H1 (cell line): ENCODE results near the gene EBF3. TPM values are rescaled to one million over a fixed set of nuclear protein-coding genes. Genes with fewer than 3 reads are reported as not detected.

Experiments used
- CTCF ChIA-PET: fragments of 300-600 bp; sonication (Branson Sonifier 250); formaldehyde crosslinking; loops from one replicate; lab custom pipeline; 2021; ENCODE audit not compliant: partially characterized antibody; lab: Charles Lee
- POLR2A ChIA-PET: fragments of 300-600 bp; sonication (Branson Sonifier 250); formaldehyde crosslinking; loops from one replicate; lab custom pipeline; 2021; ENCODE audit warnings: inconsistent platforms; ENCODE audit not compliant: partially characterized antibody; lab: Charles Lee
- DNase-seq, 2 experiments: peaks; one replicate each; pipeline versions ENCODE4 v3.0.0 to v3.0.0-alpha.2; 2010 to 2022; ENCODE audit warnings: low spot score in 2 of 2, low read depth in 1 of 2, mixed read lengths in 1 of 2
- FAIRE-seq: peaks from 2 replicates; lab custom pipeline; 2011; peaks lifted over from hg19 to GRCh38; lab: Jason Lieb, UNC
- H2AFZ ChIP-seq: 2 replicates; pipeline ENCODE4 v1.8.1; 2012; ENCODE audit warnings: low read length, inconsistent platforms
- H2AK5ac ChIP-seq: 2 replicates; pipeline ENCODE4 v1.6.1; 2013; ENCODE audit warnings: low read depth, low read length
- H2BK120ac ChIP-seq: replicated peaks from 2 replicates; pipeline ENCODE3; 2013; ENCODE audit warnings: low read depth, low read length, inconsistent platforms
- H2BK12ac ChIP-seq: 2 replicates; pipeline ENCODE4 v1.6.1; 2013; ENCODE audit warnings: low read depth, low read length
- H2BK15ac ChIP-seq: 2 replicates; pipeline ENCODE4 v1.6.1; 2013; ENCODE audit warnings: low read length
- H2BK20ac ChIP-seq: 2 replicates; pipeline ENCODE4 v1.6.1; 2013; ENCODE audit warnings: low read length
- H2BK5ac ChIP-seq: 2 replicates; pipeline ENCODE4 v1.6.1; 2013; ENCODE audit warnings: low read depth, low read length
- H3K14ac ChIP-seq: 2 replicates; pipeline ENCODE4 v1.6.1; 2013; ENCODE audit warnings: inconsistent platforms; ENCODE audit not compliant: insufficient read length
- H3K18ac ChIP-seq: 2 replicates; pipeline ENCODE4 v1.6.1; 2013; ENCODE audit warnings: low read length; ENCODE audit errors: extremely low read depth
- H3K23ac ChIP-seq: 2 replicates; pipeline ENCODE4 v1.6.1; 2013; ENCODE audit warnings: inconsistent platforms; ENCODE audit not compliant: insufficient read length
- H3K23me2 ChIP-seq: 2 replicates; pipeline ENCODE4 v1.6.1; 2013; ENCODE audit warnings: low read depth, low read length
- H3K27ac ChIP-seq: 2 replicates; pipeline ENCODE4 v1.6.1; 2011; ENCODE audit warnings: low read depth, low read length, inconsistent platforms
- H3K27me3 ChIP-seq, 4 experiments: replicated peaks in 1 of 4; 1 replicate in 1 of 4; 2 replicates in 3 of 4; pipeline versions ENCODE4 v1.6.1 to v1.8.1; 2011 to 2013; ENCODE audit warnings: low read length in 3 of 4, mild to moderate bottlenecking in 3 of 4, inconsistent platforms in 2 of 4, mixed read lengths in 2 of 4, moderate library complexity in 1 of 4; ENCODE audit not compliant: control insufficient read depth in 3 of 4, insufficient read depth in 3 of 4; ENCODE audit errors: extremely low read depth in 1 of 4
- H3K36me3 ChIP-seq, 4 experiments: 2 replicates each; pipeline versions ENCODE4 v1.6.1 to v1.8.1; 2011 to 2013; ENCODE audit warnings: mild to moderate bottlenecking in 4 of 4, low read length in 3 of 4, moderate library complexity in 2 of 4, control low read depth in 1 of 4, inconsistent platforms in 1 of 4; ENCODE audit not compliant: insufficient read depth in 4 of 4, control insufficient read depth in 2 of 4
- H3K4ac ChIP-seq: replicated peaks from 2 replicates; pipeline ENCODE3; 2013; ENCODE audit warnings: low read length, low read depth, mixed read lengths, inconsistent platforms; ENCODE audit not compliant: insufficient read length
- H3K4me1 ChIP-seq, 4 experiments: replicated peaks in 1 of 4; 1 replicate in 1 of 4; 2 replicates in 3 of 4; pipeline versions ENCODE4 v1.6.1 to v1.8.1; 2011 to 2013; ENCODE audit warnings: low read length in 3 of 4, inconsistent platforms in 2 of 4, mixed read lengths in 1 of 4; ENCODE audit not compliant: insufficient read depth in 4 of 4, control insufficient read depth in 3 of 4
- H3K4me2 ChIP-seq, 2 experiments: 2 replicates each; pipeline versions ENCODE4 v1.6.1 to v1.8.1; 2011 to 2013; ENCODE audit warnings: low read depth in 2 of 2, low read length in 2 of 2, control low read depth in 1 of 2, inconsistent platforms in 1 of 2, mild to moderate bottlenecking in 1 of 2; ENCODE audit not compliant: insufficient read depth in 1 of 2
- H3K4me3 ChIP-seq, 4 experiments: fragments of 200-600, 300-600 bp in 1 of 4; sonication (generic), shearing (Covaris generic), sonication (Bioruptor Twin) in 1 of 4; 2 replicates each; pipeline versions ENCODE4 v1.5.1 to v1.8.1; 2011 to 2016; ENCODE audit warnings: low read length in 4 of 4, low read depth in 3 of 4, control low read depth in 2 of 4, inconsistent platforms in 2 of 4, mild to moderate bottlenecking in 2 of 4, mixed read lengths in 1 of 4, moderate library complexity in 1 of 4; ENCODE audit not compliant: insufficient read depth in 2 of 4; ENCODE audit errors: extremely low read depth in 1 of 4
- H3K56ac ChIP-seq: replicated peaks from 2 replicates; pipeline ENCODE3; 2013; ENCODE audit warnings: low read depth, mild to moderate bottlenecking, mixed read lengths, low read length, inconsistent platforms; ENCODE audit not compliant: insufficient read length
- H3K79me1 ChIP-seq: 2 replicates; pipeline ENCODE4 v1.6.1; 2013; ENCODE audit warnings: low read depth, low read length, control low read depth
- H3K79me2 ChIP-seq, 2 experiments: 2 replicates each; pipeline versions ENCODE4 v1.6.1 to v1.8.1; 2012 to 2013; ENCODE audit warnings: low read length in 2 of 2, mild to moderate bottlenecking in 2 of 2, inconsistent platforms in 1 of 2; ENCODE audit not compliant: insufficient read depth in 2 of 2, control insufficient read depth in 1 of 2
- H3K9ac ChIP-seq, 4 experiments: replicated peaks in 1 of 4; 1 replicate in 1 of 4; 2 replicates in 3 of 4; pipeline versions ENCODE4 v1.6.1 to v1.8.1; 2011 to 2013; ENCODE audit warnings: low read depth in 3 of 4, low read length in 3 of 4, control low read depth in 2 of 4, mild to moderate bottlenecking in 2 of 4, moderate library complexity in 2 of 4, inconsistent platforms in 1 of 4; ENCODE audit errors: extremely low read depth in 1 of 4
- H3K9me3 ChIP-seq, 2 experiments: 2 replicates each; pipeline versions ENCODE4 v1.6.1 to v1.8.1; 2012 to 2013; ENCODE audit warnings: mild to moderate bottlenecking in 2 of 2, moderate library complexity in 2 of 2, control low read depth in 1 of 2, inconsistent platforms in 1 of 2, low read depth in 1 of 2, low read length in 1 of 2, mixed read lengths in 1 of 2; ENCODE audit not compliant: insufficient read depth in 2 of 2
- H4K20me1 ChIP-seq, 2 experiments: replicated peaks in 1 of 2; 2 replicates each; pipeline versions ENCODE3 to v1.8.1; 2011 to 2013; ENCODE audit warnings: inconsistent platforms in 2 of 2, low read length in 2 of 2, mild to moderate bottlenecking in 1 of 2; ENCODE audit not compliant: insufficient read depth in 2 of 2, control insufficient read depth in 1 of 2
- H4K5ac ChIP-seq: 2 replicates; pipeline ENCODE4 v1.6.1; 2013; ENCODE audit warnings: low read length, low read depth, mixed read lengths, inconsistent platforms; ENCODE audit not compliant: insufficient read length
- H4K8ac ChIP-seq: 2 replicates; pipeline ENCODE4 v1.8.0; 2013; ENCODE audit warnings: mild to moderate bottlenecking, moderate library complexity, low read length, inconsistent platforms; ENCODE audit not compliant: insufficient read depth; ENCODE audit errors: extremely low read depth
- H4K91ac ChIP-seq: replicated peaks from 2 replicates; pipeline ENCODE3; 2013; ENCODE audit warnings: low read length, mixed read lengths, inconsistent platforms; ENCODE audit not compliant: insufficient read length
- CBX8 ChIP-seq: fragments of 300-800, 300-1000 bp; sonication (generic); IDR thresholded peaks from 2 replicates; pipeline ENCODE4 v1.7.1; 2016; ENCODE audit warnings: low read depth, low read length, borderline replicate concordance
- CEBPB ChIP-seq: IDR thresholded peaks from 2 replicates; pipeline ENCODE4 v1.6.1; 2012; ENCODE audit warnings: low read depth, low read length
- EP300 ChIP-seq, 2 experiments: IDR thresholded peaks; 1 replicate in 1 of 2; 2 replicates in 1 of 2; pipeline ENCODE4 v1.6.1; 2011 to 2012; ENCODE audit warnings: low read depth in 2 of 2, low read length in 2 of 2, mild to moderate bottlenecking in 2 of 2, borderline replicate concordance in 1 of 2, inconsistent platforms in 1 of 2, moderate library complexity in 1 of 2
- GABPA ChIP-seq: IDR thresholded peaks from 2 replicates; pipeline ENCODE4 v1.6.1; 2011; ENCODE audit warnings: mild to moderate bottlenecking, low read length, moderate library complexity, borderline replicate concordance; ENCODE audit not compliant: insufficient read depth
- POLR2A ChIP-seq, 2 experiments: IDR thresholded peaks; 1 replicate in 1 of 2; 2 replicates in 1 of 2; pipeline ENCODE4 v1.6.1; 2011; ENCODE audit warnings: low read depth in 2 of 2, low read length in 2 of 2, mild to moderate bottlenecking in 2 of 2; ENCODE audit errors: control extremely low read depth in 1 of 2
- RBBP5 ChIP-seq: IDR thresholded peaks from 2 replicates; pipeline ENCODE4 v1.7.1; 2012; ENCODE audit warnings: low read depth, mild to moderate bottlenecking, inconsistent platforms, low read length, moderate library complexity, borderline replicate concordance
- RXRA ChIP-seq: IDR thresholded peaks from 2 replicates; pipeline ENCODE4 v1.6.1; 2011; ENCODE audit warnings: low read depth, mild to moderate bottlenecking, low read length, moderate library complexity; ENCODE audit not compliant: insufficient read depth
- SP4 ChIP-seq: IDR thresholded peaks from 2 replicates; pipeline ENCODE4 v1.6.1; 2012; ENCODE audit warnings: low read length, inconsistent platforms
- SUZ12 ChIP-seq: fragments of 200-600 bp; sonication (generic); IDR thresholded peaks from 2 replicates; pipeline ENCODE4 v1.6.1; 2012; ENCODE audit warnings: mild to moderate bottlenecking, inconsistent platforms, low read length, moderate library complexity, mixed read lengths
- YY1 ChIP-seq: IDR thresholded peaks from 2 replicates; pipeline ENCODE4 v1.6.1; 2011; ENCODE audit warnings: low read depth, mild to moderate bottlenecking, low read length
- ZNF274 ChIP-seq: IDR thresholded peaks from 2 replicates; pipeline ENCODE4 v1.7.0; 2012; ENCODE audit warnings: low read length, borderline replicate concordance; ENCODE audit errors: extremely low read depth
- WGBS, 2 experiments: shearing (Covaris generic) in 1 of 2; methylation state at CpG; one replicate each; pipeline versions ENCODE4 v1.1.6 to v1.1.7; 2013 to 2015; ENCODE audit warnings: low lambda C conversion rate in 2 of 2, mixed read lengths in 2 of 2, inconsistent platforms in 1 of 2, low coverage in 1 of 2, missing lambda C conversion rate in 1 of 2; ENCODE audit not compliant: insufficient replicate concordance in 2 of 2, insufficient coverage in 1 of 2, insufficient read length in 1 of 2; ENCODE audit errors: extremely low coverage in 1 of 2, missing lambda C conversion rate in 1 of 2; 5-methylcytosine and 5-hydroxymethylcytosine counted together
- polyA plus RNA-seq, 7 experiments: library from polyadenylated mRNA; depleted of rRNA in 3 of 7; stranded (reverse) in 5 of 7; unstranded in 2 of 7; fragments of >200 nt in 5 of 7; fragments of 200-250 nt in 2 of 7; gene quantifications; 1 replicate in 5 of 7; 2 replicates in 1 of 7; 4 replicates in 1 of 7; pipeline versions ENCODE4 v1.2.1 to v1.2.3, GENCODE V29; 2011 to 2013; ENCODE audit warnings: missing spikeins in 2 of 7, mixed read lengths in 2 of 7
- total RNA-seq: library from RNA; stranded (reverse); fragmentation: NEBNext Ultra II Directional; extraction: Animal tissue kit (Norgen Biotek cat#: 25700); gene quantifications from 2 replicates; pipeline ENCODE4 v1.2.1, GENCODE V29; 2021

The EBF3 gene
- total and polyA plus RNA-seq, 2 of the 8 experiments (the other 6 are each of a cell fraction or from before 2014, with no cell fraction given): 0.08 to 0.26 TPM

DNA sequence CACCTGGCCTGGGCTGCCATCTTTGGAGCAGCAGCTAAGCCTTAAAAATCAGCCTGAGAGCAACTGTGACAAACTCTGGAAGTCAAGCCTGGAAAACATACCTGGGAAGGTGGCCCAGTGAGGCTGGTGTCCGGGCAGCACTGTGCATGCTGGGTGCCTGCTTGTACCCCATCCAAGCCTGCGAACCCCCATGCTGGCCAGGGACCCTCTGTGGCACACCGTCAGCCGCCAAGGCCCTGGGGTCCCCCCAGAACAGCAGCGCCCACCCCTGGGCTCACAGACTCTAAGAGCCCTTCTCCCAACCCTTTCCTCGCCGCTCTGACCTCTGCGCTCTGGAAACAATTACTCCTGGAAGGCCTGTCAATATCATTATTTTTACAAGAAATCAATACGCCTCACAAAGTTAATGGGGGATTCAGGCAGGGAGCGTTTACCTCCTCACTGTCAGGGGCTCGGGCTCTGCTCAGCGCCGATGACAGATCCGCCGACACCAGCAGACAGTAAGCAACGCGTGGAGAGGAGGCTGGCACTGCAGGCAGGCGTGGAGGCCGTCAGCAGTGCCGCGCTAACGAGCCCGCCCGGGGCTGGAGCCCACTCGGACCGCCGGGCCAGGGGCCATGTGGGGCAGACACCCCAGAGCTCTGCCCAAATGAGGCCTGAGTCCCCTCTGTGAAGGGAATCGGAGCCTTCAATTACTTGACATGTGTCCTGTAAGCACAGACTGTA, 54.4 kb downstream of the EBF3 start:
- Histone ChIP-seq H4K91ac (no peak overlapping the region), H2BK120ac (no peak overlapping the region), H4K8ac (peak overlapping the region; percentile 74; the same call in 1 of the 2 replicates), H2AK5ac (no peak overlapping the region), H3K79me1 (no peaks in the 10 kb centered on the region), H3K9me3 (no peaks in the 10 kb centered on the region), H2BK12ac (no peak overlapping the region), H3K79me2 (no peaks in the 10 kb centered on the region), H2BK20ac (no peak overlapping the region), H3K4me2 (no peak overlapping the region), H2AFZ (no peak overlapping the region), H3K56ac (no peak overlapping the region), H3K23me2 (no peaks in the 10 kb centered on the region), H3K4ac (no peak overlapping the region), H3K23ac (no peak overlapping the region), H2BK15ac (no peak overlapping the region), H4K5ac (no peak overlapping the region), H3K36me3 (no peaks in the 10 kb centered on the region), H3K14ac (no peak overlapping the region), H2BK5ac (0 out of 2 replicates have a peak overlapping the region, but pooled peaks have one; percentile 35), H3K4me1 (peaks cover 0 to 6% (median 3%) of the 10 kb centered on the region in 4 experiments; a peak in 1 of 7 replicates), H3K9ac (no peak overlapping the region), H3K18ac (no peak overlapping the region), H3K4me3 (no peak overlapping the region), H4K20me1 (no peaks in the 10 kb centered on the region), H3K27ac (no peak overlapping the region), H3K27me3 (no peaks in the 10 kb centered on the region; a peak in 1 of 7 replicates)
- TF ChIP-seq GABPA (no peak), RXRA (no peak), POLR2A (IDR thresholded peaks at IDR 0.05; ENCODE audit: control extremely low read depth in 1 of 2, low read depth in 2 of 2, low read length in 2 of 2) (no peak), CEBPB (no peak), CBX8 (no peak), EP300 (IDR thresholded peaks at IDR 0.05; ENCODE audit: borderline replicate concordance in 1 of 2, low read depth in 2 of 2, low read length in 2 of 2) (no peak), SP4 (no peak), RBBP5 (no peak), SUZ12 (no peak), YY1 (no peak), ZNF274 (no peak)
- no peak for DNase-seq
- ChIA-PET CTCF (no interaction called here), POLR2A (no interaction called here)
- WGBS, 2 experiments: 93% methylated on average over 25 of the region's 28 CpGs; no CpG with 5 or more reads in 1 of the 2 experiments
- no peak for FAIRE-seq
